Measurements from ENCODE around the gene ZNF311.

Gene ZNF311

DNA sequence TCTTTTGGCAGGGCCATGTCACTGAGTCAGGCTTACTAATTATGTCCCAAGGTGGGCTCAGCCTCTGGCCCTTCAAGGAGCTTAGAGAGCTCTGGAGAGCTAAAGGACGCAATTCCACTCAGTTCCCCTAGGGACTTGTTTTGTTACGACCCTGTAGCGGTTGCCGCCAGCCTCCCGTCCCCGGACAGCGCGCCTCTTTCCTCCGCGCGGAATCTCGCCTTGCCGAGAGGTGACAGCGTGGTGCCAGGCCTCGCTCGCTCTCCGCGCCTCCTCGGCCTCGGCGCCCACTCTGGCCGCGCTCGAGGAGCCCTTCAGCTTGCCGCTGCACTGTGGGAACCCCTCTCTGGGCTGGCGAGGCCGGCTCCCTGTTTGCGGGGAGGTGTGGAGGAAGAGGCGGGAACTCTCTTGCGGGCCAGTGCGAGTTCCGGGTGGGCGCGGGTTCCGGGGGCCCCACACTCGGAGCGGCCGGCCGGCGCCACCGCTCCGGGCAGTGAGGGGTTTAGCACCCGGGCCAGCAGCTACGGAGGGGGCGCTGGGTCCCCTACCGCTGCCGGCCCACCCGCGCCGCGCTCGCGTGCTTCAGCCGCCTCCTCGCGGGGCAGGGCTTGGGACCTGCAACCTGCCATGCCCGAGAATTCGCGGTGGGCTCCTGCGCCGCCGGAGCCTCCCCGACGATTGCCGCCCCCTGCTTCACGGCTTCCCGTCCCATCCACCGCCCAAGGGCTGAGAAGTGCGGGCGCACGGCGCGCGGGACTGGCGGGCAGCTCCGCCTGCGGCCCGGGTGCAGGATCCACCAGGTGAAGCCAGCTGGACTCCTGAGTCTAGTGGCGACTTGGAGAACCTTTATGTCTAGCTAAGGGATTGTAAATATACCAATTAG is 9.9 kb upstream of the ZNF311 start:
- Histone ChIP-seq H3K4me3 (ENCODE audit: low read depth in 1 of 2, low read length in 2 of 2) (no peak overlapping the region), H3K36me3 (ENCODE audit: insufficient read depth, low read length) (no peaks in the 10 kb centered on the region), H3K27me3 (ENCODE audit: control insufficient read depth in 1 of 2, insufficient read depth in 2 of 2, low read length in 2 of 2) (peaks cover 26 to 27% of the 10 kb centered on the region in 2 donors), H3K9me3 (ENCODE audit: low read length) (no peaks in the 10 kb centered on the region), H3K4me1 (ENCODE audit: insufficient read depth, low read length) (peaks cover 5% of the 10 kb centered on the region), H3K9ac (ENCODE audit: low read length) (no peak overlapping the region), H3K27ac (ENCODE audit: low read depth, low read length) (no peak overlapping the region)

DNA sequence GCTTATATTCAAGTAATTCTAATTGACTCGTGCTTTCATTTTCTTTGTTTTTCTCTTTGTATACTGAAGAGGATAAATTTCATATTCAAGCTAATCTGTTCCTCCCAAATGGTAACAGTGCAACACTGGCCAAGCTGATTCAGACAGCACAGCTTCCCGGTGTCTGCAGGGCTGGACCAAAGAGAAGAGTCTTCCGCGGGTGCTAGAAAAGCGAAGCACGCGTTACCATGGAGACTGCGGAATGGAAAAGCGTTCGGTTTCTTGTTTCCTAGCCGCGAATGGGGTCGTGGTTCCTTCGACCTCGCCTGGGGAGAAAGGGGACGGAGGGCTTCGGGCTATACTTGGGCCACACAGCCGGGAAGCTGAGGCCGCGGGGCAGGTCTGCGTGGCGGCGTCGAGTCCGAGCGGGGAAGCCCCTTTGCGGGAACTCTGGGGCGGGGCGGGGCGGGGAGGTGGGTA is 6.2 kb upstream of the ZNF311 start:
- Histone ChIP-seq H3K27ac (ENCODE audit: low read depth, low read length) (no peak overlapping the region), H3K4me1 (ENCODE audit: insufficient read depth, low read length) (peaks cover 4% of the 10 kb centered on the region), H3K9me3 (ENCODE audit: low read length) (no peaks in the 10 kb centered on the region), H3K4me3 (ENCODE audit: low read depth in 1 of 2, low read length in 2 of 2) (peak overlapping the region; percentile 17 to 61), H3K36me3 (ENCODE audit: insufficient read depth, low read length) (no peaks in the 10 kb centered on the region), H3K9ac (ENCODE audit: low read length) (no peak overlapping the region), H3K27me3 (ENCODE audit: control insufficient read depth in 1 of 2, insufficient read depth in 2 of 2, low read length in 2 of 2) (peaks cover 26 to 27% of the 10 kb centered on the region in 2 donors)

DNA sequence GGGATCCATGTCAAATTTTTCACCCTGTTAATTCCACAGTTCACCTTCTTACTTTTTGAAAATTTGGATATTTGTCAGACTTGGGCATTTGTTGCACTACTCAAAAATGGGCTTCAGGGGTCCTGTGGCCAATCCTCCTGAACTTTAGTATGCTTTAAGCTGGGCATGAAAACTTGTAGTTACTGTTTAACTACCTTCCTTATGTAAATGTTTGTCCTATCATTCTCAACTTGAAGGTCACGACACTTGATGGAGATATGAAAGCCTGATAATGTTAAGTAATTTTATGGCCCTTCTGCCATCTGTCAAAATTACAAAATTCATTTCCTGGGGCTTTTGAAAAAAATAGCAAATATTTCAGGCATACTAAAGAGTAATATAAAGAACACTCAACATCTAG is 4.2 kb upstream of the ZNF311 start:
- no peak overlapping the region for H3K27ac ChIP-seq (ENCODE audit: low read depth, low read length)
- H3K27me3 ChIP-seq (ENCODE audit: control insufficient read depth in 1 of 2, insufficient read depth in 2 of 2, low read length in 2 of 2): peaks cover 17 to 23% of the 10 kb centered on the region in 2 donors

DNA sequence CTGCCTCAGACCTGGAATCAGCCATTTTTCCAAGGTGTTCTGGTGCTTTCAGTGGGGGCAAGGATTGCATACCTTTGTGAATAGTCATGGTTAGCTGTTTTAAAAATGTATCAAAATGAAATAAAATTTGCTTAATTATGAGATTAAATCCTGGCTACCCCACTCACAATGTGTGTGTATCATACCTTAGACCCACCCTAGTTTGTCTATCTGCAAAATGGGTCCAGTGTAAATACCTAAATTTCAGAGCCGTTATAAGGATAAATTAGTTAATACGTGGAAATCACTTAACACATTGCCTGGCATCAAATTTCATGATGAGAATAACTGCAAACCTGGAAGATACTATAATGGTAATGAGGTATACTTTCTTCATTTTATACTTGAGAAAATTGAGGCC is 3.0 kb upstream of the ZNF311 start:
- no peak overlapping the region for H3K27ac ChIP-seq (ENCODE audit: low read depth, low read length)
- H3K9me3 ChIP-seq (ENCODE audit: low read length): no peaks in the 10 kb centered on the region
- no peaks in the 10 kb centered on the region for H3K4me1 ChIP-seq (ENCODE audit: insufficient read depth, low read length)
- H3K36me3 ChIP-seq (ENCODE audit: insufficient read depth, low read length): no peaks in the 10 kb centered on the region
- H3K27me3 ChIP-seq (ENCODE audit: control insufficient read depth in 1 of 2, insufficient read depth in 2 of 2, low read length in 2 of 2): peaks cover 5 to 12% of the 10 kb centered on the region in 2 donors
- H3K9ac ChIP-seq (ENCODE audit: low read length): no peak overlapping the region
- H3K4me3 ChIP-seq (ENCODE audit: low read depth in 1 of 2, low read length in 2 of 2): no peak overlapping the region

More for the DNA sequence above, 4.2 kb upstream of the ZNF311 start:
- Histone ChIP-seq H3K36me3 (ENCODE audit: insufficient read depth, low read length) (no peaks in the 10 kb centered on the region), H3K4me1 (ENCODE audit: insufficient read depth, low read length) (no peaks in the 10 kb centered on the region), H3K9me3 (ENCODE audit: low read length) (no peaks in the 10 kb centered on the region), H3K4me3 (ENCODE audit: low read depth in 1 of 2, low read length in 2 of 2) (no peak overlapping the region), H3K9ac (ENCODE audit: low read length) (no peak overlapping the region)

DNA sequence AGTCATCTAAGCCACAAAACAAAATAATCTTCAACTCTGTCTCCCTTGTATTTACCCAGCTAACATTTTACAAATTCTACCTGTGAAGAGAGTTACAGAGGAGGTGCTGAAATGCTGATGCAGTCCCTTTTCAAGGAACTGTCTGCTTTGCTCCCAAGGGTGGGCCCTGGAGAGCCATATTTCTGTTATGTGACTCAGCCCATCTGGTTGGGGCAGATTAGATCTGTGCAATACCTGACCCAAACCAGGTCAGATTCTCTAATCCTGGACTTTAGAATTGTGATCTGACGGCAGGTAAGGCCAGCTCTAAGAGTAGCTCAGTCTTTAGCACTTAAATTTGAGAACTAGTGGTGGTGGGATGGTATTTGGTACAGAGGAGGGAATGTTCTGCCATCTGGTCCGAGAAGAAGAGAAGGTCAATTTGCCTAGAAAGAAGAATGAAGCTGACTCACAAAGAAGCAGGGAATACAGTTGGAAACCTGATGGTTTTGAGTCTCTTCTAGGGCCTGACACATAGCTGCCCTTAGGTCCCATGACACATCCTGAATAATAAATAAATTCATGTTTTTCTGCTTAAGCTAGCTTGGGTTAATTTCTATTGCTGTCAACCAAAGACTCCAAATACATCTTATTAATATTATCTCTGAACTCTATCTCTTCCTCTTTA is 8.1 kb downstream of the ZNF311 start:
- Histone ChIP-seq H3K27me3 (ENCODE audit: control insufficient read depth in 1 of 2, insufficient read depth in 2 of 2, low read length in 2 of 2) (no peaks in the 10 kb centered on the region), H3K4me1 (ENCODE audit: insufficient read depth, low read length) (no peaks in the 10 kb centered on the region)

DNA sequence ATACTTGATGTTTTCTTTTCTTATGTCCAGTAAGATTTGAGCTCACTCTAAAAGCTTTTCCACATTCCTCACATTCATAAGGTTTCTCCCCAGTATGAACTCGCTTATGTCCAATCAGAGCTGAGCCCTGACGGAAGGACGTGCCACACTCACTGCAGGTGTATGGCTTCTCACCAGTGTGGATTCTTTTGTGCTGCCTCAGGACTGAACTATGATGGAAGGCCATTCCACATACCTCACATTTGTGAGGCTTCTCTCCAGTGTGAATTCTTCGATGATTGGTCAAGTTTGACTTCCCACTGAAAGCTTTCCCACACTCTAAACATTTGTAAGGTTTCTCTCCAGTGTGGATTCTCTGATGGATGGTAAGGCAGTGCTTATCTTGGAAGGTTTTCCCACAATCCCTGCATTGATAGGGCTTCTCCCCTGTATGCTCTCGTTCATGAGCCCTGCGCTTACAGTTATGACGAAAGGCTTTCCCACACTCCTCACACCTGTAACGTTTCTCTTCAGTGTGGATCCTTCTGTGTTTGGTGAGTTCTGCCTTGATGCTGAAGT is 9.9 kb downstream of the ZNF311 start:
- Histone ChIP-seq H3K4me1 (ENCODE audit: insufficient read depth, low read length) (no peaks in the 10 kb centered on the region), H3K27me3 (ENCODE audit: control insufficient read depth in 1 of 2, insufficient read depth in 2 of 2, low read length in 2 of 2) (no peaks in the 10 kb centered on the region), H3K9me3 (ENCODE audit: low read length) (no peaks in the 10 kb centered on the region), H3K4me3 (ENCODE audit: low read depth in 1 of 2, low read length in 2 of 2) (no peak overlapping the region), H3K36me3 (ENCODE audit: insufficient read depth, low read length) (peaks cover 4% of the 10 kb centered on the region), H3K27ac (ENCODE audit: low read depth, low read length) (no peak overlapping the region), H3K9ac (ENCODE audit: low read length) (no peak overlapping the region)

More for the DNA sequence above, 8.1 kb downstream of the ZNF311 start:
- Histone ChIP-seq H3K27ac (ENCODE audit: low read depth, low read length) (no peak overlapping the region), H3K4me3 (ENCODE audit: low read depth in 1 of 2, low read length in 2 of 2) (no peak overlapping the region), H3K36me3 (ENCODE audit: insufficient read depth, low read length) (peaks cover 4% of the 10 kb centered on the region), H3K9me3 (ENCODE audit: low read length) (no peaks in the 10 kb centered on the region), H3K9ac (ENCODE audit: low read length) (no peak overlapping the region)

DNA sequence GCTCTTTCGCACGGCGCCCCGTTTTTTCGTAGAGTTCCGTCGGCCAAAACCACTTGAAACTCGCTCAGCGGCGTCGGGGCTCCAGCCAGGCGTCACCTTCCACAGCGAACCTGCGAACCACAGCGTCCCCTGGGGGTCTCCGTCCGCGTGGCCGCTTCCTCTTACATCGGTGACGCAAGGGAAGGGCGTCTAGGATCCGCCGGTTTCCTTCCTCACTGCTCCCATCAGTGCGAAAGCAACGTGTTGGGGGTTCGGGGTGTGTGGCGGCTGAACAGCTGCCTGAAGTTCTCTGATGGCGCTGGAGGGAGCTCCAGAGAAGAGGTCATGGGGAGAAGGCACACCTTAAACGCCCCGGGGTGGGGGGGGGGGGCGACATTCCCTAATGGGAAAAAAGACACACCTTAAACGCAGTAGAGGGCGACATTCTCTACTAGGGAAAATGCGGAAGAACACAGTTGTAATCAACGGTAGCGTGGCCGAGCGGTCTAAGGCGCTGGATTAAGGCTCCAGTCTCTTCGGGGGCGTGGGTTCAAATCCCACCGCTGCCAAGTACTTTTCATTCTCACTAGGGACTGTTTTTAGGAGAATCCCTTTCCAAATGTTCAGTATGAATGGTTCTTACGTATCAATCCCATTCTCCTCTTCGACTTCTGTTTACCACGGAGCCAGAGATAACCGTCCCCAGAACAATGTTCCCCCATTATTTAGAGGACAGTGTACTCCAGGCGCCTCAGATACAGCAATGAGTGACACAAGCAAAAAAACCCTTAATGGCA is 16.4 kb downstream of the ZNF311 start:
- Histone ChIP-seq H3K9ac (ENCODE audit: low read length) (no peak overlapping the region), H3K4me3 (ENCODE audit: low read depth in 1 of 2, low read length in 2 of 2) (no peak overlapping the region), H3K36me3 (ENCODE audit: insufficient read depth, low read length) (no peaks in the 10 kb centered on the region), H3K9me3 (ENCODE audit: low read length) (no peaks in the 10 kb centered on the region), H3K4me1 (ENCODE audit: insufficient read depth, low read length) (no peaks in the 10 kb centered on the region), H3K27me3 (ENCODE audit: control insufficient read depth in 1 of 2, insufficient read depth in 2 of 2, low read length in 2 of 2) (peaks cover 0 to 11% of the 10 kb centered on the region in 2 donors), H3K27ac (ENCODE audit: low read depth, low read length) (no peak overlapping the region)

DNA sequence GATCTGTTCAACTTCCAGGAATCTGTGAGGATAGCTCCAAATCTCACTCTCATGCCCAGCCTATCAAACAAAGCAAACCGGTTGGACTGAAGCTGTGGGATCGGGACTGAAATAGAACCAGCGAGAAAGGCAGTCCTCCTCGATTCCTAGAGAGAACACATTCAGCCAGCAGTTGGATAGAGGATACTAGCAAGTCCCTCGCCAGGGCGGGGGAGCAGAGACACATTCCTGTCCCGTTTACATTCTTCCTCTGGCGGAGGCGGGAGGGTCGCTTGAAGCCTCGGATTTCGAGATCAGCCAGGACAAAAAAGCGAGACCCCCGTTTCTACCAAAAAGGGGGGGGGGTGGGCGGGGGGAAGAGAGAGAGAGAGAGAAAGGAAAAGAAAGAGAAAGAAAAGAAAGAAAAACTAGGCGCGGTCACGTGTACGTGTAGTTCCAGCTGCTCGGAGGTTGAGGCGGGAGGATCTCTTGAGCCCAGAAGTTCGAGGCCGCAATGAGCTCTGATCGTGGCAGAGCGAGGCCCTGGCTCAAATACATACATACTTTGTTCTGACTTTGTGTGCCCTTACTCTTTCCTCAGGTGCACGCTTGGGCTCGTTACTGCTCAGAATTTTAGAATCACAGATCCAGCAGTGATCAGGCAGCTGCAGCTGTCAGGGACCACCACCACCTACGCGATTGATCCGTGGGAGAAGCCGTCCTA is 19.5 kb downstream of the ZNF311 start:
- Histone ChIP-seq H3K9ac (ENCODE audit: low read length) (peak overlapping the region; percentile 52), H3K4me1 (ENCODE audit: insufficient read depth, low read length) (no peaks in the 10 kb centered on the region), H3K27ac (ENCODE audit: low read depth, low read length) (peak overlapping the region; percentile 73), H3K4me3 (ENCODE audit: low read depth in 1 of 2, low read length in 2 of 2) (peak overlapping the region; percentile 45 to 55), H3K36me3 (ENCODE audit: insufficient read depth, low read length) (no peaks in the 10 kb centered on the region), H3K27me3 (ENCODE audit: control insufficient read depth in 1 of 2, insufficient read depth in 2 of 2, low read length in 2 of 2) (peaks cover 0 to 11% of the 10 kb centered on the region in 2 donors), H3K9me3 (ENCODE audit: low read length) (no peaks in the 10 kb centered on the region)

DNA sequence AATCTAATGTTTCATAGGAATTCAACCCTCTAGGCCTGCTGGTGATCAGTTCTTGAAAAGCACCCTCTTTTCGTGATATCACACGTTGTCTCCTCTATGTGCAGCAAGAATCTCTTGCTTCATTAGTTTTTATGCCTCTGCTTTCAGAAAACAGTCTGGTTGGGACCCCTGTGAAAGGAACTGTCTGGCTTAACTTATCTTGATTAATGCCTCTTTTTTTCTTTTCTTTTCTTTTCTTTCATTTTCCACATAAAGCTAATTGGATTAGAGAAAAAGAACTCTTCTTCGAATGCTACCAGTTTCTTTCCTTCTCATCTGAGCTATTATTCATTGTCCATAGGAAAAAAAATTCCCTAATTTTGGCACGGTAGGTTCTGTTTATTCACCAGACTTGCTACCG is 21.3 kb downstream of the ZNF311 start:
- H3K9me3 ChIP-seq (ENCODE audit: low read length): no peaks in the 10 kb centered on the region
- no peaks in the 10 kb centered on the region for H3K4me1 ChIP-seq (ENCODE audit: insufficient read depth, low read length)
- H3K9ac ChIP-seq (ENCODE audit: low read length): no peak overlapping the region
- peaks cover 0 to 5% of the 10 kb centered on the region in 2 donors for H3K27me3 ChIP-seq (ENCODE audit: control insufficient read depth in 1 of 2, insufficient read depth in 2 of 2, low read length in 2 of 2)
- no peaks in the 10 kb centered on the region for H3K36me3 ChIP-seq (ENCODE audit: insufficient read depth, low read length)
- no peak overlapping the region for H3K27ac ChIP-seq (ENCODE audit: low read depth, low read length)
- H3K4me3 ChIP-seq (ENCODE audit: low read depth in 1 of 2, low read length in 2 of 2): no peak overlapping the region

DNA sequence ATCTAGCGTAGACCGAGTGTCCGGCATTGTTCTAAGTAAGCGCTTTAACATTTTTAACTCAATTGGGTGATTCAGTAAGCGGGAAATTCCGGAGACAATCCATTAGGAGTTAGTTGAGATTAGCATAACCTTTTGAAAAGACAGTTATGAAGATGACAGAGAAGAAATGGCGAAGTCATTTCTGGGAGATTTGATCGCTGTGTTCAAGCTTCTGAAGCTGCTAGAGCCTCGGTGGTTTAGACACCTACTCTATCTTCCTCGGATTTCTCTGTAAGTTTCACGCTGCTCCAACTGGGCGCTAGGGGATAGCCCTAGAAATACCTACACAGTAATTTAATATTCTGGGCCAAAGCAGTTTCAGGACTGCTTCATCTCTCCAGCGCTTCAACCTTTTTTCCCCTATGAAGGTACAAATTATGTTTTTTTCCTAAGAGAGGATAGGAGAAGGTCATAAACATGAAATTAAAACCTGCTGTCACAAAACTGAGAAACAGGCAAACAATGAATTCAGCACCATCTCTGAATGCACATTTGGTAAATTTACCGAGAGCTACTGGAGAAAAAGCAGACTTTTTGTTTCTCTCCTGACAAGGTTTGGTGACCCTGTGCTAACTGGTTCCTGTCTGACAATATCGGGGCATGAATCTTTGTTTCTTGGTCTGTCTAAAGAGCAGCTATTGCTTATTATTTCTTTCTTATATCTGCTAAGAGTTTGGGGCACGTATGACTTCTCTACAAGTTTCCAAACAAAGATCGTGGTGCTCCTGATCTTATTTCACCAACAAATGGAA is 22.4 kb downstream of the ZNF311 start:
- Histone ChIP-seq H3K9me3 (ENCODE audit: low read length) (no peaks in the 10 kb centered on the region), H3K4me1 (ENCODE audit: insufficient read depth, low read length) (no peaks in the 10 kb centered on the region), H3K27me3 (ENCODE audit: control insufficient read depth in 1 of 2, insufficient read depth in 2 of 2, low read length in 2 of 2) (peaks cover 0 to 7% of the 10 kb centered on the region in 2 donors), H3K27ac (ENCODE audit: low read depth, low read length) (peak overlapping the region; percentile 5), H3K4me3 (ENCODE audit: low read depth in 1 of 2, low read length in 2 of 2) (peak overlapping the region; percentile 18 to 88), H3K9ac (ENCODE audit: low read length) (peak overlapping the region; percentile 22), H3K36me3 (ENCODE audit: insufficient read depth, low read length) (no peaks in the 10 kb centered on the region)

Data from muscle layer of colon (tissue), 2 donors.